HEK293T (cell line): Measurements from ENCODE around the gene ADGRL3.
"Not testable (repeated sequence)": the region's sequence is repeated elsewhere in the genome, so short reads cannot be mapped to it uniquely, and the experiment has no call there.

Source experiments
- CTCF ChIA-PET: fragments of 350-600 bp; formaldehyde crosslinking; extraction: SDS; loops from one replicate; lab custom pipeline; 2021; ENCODE audit warnings: antibody characterized with exemption, inconsistent platforms; lab: Yijun Ruan, JAX
- POLR2A ChIA-PET: fragments of 350-600 bp; formaldehyde crosslinking; extraction: SDS; loops from one replicate; lab custom pipeline; 2020; ENCODE audit warnings: antibody characterized with exemption, inconsistent platforms; lab: Yijun Ruan, JAX
- DNase-seq: peaks from one replicate; pipeline ENCODE4 v3.0.0; 2012; ENCODE audit warnings: mixed read lengths; ENCODE audit errors: extremely low spot score
- ARNT ChIP-seq: fragments of 450-650 bp; IDR thresholded peaks from 2 replicates; pipeline ENCODE4 v1.6.1; 2017; ENCODE audit warnings: mild to moderate bottlenecking
- BHLHE40 ChIP-seq: fragments of 450-650 bp; IDR thresholded peaks from 2 replicates; pipeline ENCODE4 v1.6.1; 2016; ENCODE audit warnings: mild to moderate bottlenecking, moderate library complexity, borderline replicate concordance
- CTBP1 ChIP-seq: fragments of 450-650 bp; IDR thresholded peaks from 2 replicates; pipeline ENCODE4 v1.6.1; 2016; ENCODE audit warnings: borderline replicate concordance
- ELF4 ChIP-seq: fragments of 450-650 bp; IDR thresholded peaks from 2 replicates; pipeline ENCODE4 v1.6.1; 2017; ENCODE audit warnings: antibody characterized with exemption
- FOXA1 ChIP-seq: fragments of 450-650 bp; IDR thresholded peaks from 2 replicates; pipeline ENCODE4 v1.6.1; 2016; ENCODE audit warnings: mild to moderate bottlenecking
- FOXK2 ChIP-seq: fragments of 450-650 bp; IDR thresholded peaks from 2 replicates; pipeline ENCODE4 v1.6.1; 2016; ENCODE audit warnings: mild to moderate bottlenecking
- FOXM1 ChIP-seq: fragments of 450-650 bp; IDR thresholded peaks from 2 replicates; pipeline ENCODE4 v1.6.1; 2017; ENCODE audit warnings: mild to moderate bottlenecking, borderline replicate concordance
- HDGF ChIP-seq: fragments of 450-650 bp; IDR thresholded peaks from 2 replicates; pipeline ENCODE4 v1.6.1; 2017; ENCODE audit warnings: antibody characterized with exemption, borderline replicate concordance
- L3MBTL2 ChIP-seq: fragments of 450-650 bp; conservative IDR thresholded peaks from 2 replicates; pipeline ENCODE4 v1.6.1; 2016; ENCODE audit warnings: mild to moderate bottlenecking
- LEF1 ChIP-seq: fragments of 450-650 bp; IDR thresholded peaks from 2 replicates; pipeline ENCODE4 v1.6.1; 2017; ENCODE audit warnings: mild to moderate bottlenecking, borderline replicate concordance
- NFRKB ChIP-seq: fragments of 450-650 bp; IDR thresholded peaks from 2 replicates; pipeline ENCODE4 v1.6.1; 2016; ENCODE audit warnings: mild to moderate bottlenecking, moderate library complexity
- SP1 ChIP-seq: fragments of 450-650 bp; IDR thresholded peaks from 2 replicates; pipeline ENCODE4 v1.6.1; 2017
- SUZ12 ChIP-seq: fragments of 450-650 bp; IDR thresholded peaks from 2 replicates; pipeline ENCODE4 v1.6.1; 2016; ENCODE audit warnings: mild to moderate bottlenecking
- TARDBP ChIP-seq: fragments of 450-650 bp; IDR thresholded peaks from 2 replicates; pipeline ENCODE4 v1.6.1; 2016
- ZNF384 ChIP-seq: fragments of 450-650 bp; IDR thresholded peaks from 2 replicates; pipeline ENCODE4 v1.6.1; 2016
- TF ChIP-seq, protein P1 (sequence below): fragments of 450-650 bp; IDR thresholded peaks from 2 replicates; pipeline ENCODE4 v1.6.1; 2016

The ADGRL3 gene

DNA sequence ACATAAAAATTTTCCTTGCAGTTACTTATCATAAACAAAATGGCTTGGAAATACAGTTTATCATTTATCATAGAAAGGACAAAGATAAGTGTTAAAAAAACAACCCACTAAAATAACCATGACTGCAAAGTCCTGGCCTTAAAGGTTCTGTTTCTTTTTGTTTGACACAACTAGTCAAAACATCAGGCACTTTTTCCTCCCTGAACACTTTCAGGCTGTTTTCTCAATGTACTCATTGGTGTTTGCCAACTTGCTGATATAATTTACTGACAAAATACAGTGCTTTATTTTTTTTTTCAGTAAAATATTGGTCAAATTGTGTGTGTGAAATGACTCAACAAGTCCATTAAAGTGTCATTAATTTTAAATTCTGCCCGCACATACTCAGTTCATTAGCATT is 156.6 kb downstream of the ADGRL3 start:
- POLR2A ChIA-PET: no interaction called here
- no peak for TF ChIP-seq SUZ12
- TF ChIP-seq FOXA1: no peak
- no peak for TF ChIP-seq NFRKB
- no peak for TF ChIP-seq ARNT
- no peak for TF ChIP-seq BHLHE40
- TF ChIP-seq ZNF384: no peak
- no peak for TF ChIP-seq CTBP1
- TF ChIP-seq L3MBTL2: no peak
- no peak for TF ChIP-seq SP1
- no peak for TF ChIP-seq TARDBP
- TF ChIP-seq LEF1: no peak
- TF ChIP-seq FOXK2: no peak
- no peak for TF ChIP-seq FOXM1
- TF ChIP-seq HDGF: no peak
- no peak for TF ChIP-seq ELF4
- TF ChIP-seq, protein P1, sequence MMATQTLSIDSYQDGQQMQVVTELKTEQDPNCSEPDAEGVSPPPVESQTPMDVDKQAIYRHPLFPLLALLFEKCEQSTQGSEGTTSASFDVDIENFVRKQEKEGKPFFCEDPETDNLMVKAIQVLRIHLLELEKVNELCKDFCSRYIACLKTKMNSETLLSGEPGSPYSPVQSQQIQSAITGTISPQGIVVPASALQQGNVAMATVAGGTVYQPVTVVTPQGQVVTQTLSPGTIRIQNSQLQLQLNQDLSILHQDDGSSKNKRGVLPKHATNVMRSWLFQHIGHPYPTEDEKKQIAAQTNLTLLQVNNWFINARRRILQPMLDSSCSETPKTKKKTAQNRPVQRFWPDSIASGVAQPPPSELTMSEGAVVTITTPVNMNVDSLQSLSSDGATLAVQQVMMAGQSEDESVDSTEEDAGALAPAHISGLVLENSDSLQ: no peak
- no peak for DNase-seq
- CTCF ChIA-PET: interaction anchor here (0.6 kb wide), 1 partner anchor 146 kb away, joined by 3 read pairs; no protein-coding TSS in a partner anchor

DNA sequence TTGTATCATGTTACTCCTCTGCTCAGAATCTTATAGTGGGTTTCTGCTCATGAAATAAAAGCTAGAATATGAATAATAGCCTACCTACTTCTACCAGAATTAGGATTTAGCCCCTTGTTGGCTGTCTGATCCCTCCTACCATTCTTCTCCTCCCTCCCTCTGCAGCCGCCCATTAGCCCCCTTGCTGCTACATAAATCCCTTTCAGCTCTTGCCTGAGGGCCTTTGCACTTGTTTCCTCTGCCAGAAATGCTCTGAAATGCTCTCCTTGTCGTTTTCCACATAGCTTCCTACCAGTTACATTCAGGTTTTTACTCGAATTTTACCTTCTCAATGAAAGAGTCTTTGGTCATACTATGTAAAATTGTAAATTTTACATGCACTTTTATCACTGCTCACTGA is 159.2 kb downstream of the ADGRL3 start:
- no peak for TF ChIP-seq ARNT
- no peak for TF ChIP-seq SUZ12
- no peak for TF ChIP-seq ZNF384
- no peak for TF ChIP-seq FOXM1
- TF ChIP-seq LEF1: no peak
- TF ChIP-seq SP1: no peak
- TF ChIP-seq L3MBTL2: no peak
- TF ChIP-seq ELF4: no peak
- no peak for TF ChIP-seq BHLHE40
- no peak for TF ChIP-seq CTBP1
- TF ChIP-seq HDGF: no peak
- TF ChIP-seq FOXA1: no peak
- TF ChIP-seq TARDBP: no peak
- ChIA-PET POLR2A (no interaction called here), CTCF (no interaction called here)
- no peak for DNase-seq

DNA sequence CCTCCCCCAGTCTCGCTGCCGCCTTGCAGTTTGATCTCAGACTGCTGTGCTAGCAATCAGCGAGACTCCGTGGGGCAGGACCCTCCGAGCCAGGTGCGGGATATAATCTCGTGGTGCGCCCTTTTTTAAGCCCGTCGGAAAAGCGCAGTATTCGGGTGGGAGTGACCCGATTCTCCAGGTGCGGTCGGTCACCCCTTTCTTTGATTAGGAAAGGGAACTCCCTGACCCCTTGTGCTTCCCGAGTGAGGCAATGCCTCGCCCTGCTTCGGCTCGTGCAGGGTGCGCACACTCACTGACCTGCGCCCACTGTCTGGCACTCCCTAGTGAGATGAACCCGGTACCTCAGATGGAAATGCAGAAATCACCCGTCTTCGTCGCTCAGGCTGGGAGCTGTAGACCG is 172.7 kb downstream of the ADGRL3 start:
- POLR2A ChIA-PET: interaction anchor here (1.0 to 1.4 kb wide), 2 partner anchors 10 to 173 kb away, joined by 3 read pairs; partner anchors contain the start of gene ADGRL3
- DNase-seq, CTCF ChIA-PET: not testable (repeated sequence)
- TF ChIP-seq L3MBTL2 (peak; percentile 66; the same call in 1 of the 2 replicates), NFRKB (peak; percentile 31; the same call in 1 of the 2 replicates)

DNA sequence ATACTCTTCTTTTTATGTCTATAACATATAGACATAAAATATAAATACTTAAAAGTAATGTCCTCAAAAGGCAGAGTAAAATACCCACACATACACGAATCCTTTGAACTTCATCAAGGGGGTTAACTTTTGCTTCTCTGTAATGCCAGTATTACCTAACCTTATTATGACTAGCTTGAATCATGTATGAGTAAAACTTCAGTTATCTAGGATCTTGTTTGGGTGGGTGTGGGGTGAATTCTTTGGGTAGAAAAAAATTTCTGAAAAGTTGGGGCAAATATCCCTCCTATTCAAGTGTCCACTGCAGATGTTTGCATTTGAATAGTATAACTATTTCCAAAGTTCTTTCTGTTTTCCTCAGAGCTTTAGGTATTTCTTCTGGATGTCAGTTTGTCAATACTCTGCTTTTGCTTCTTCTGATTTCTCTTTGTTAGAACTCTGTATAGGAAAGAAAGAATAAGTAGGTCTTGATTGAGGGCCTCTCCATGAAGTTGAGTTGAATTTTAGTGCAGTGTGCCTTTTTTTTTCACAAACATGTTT is 173.8 kb downstream of the ADGRL3 start:
- TF ChIP-seq LEF1 (no peak), HDGF (no peak), NFRKB (no peak), ARNT (no peak), ZNF384 (no peak), SUZ12 (no peak), FOXK2 (no peak), FOXA1 (no peak), L3MBTL2 (no peak), TARDBP (no peak), CTBP1 (no peak), BHLHE40 (no peak), ELF4 (no peak), SP1 (no peak), FOXM1 (no peak)
- TF ChIP-seq, protein P1: no peak
- POLR2A ChIA-PET: interaction anchor here (1.0 kb wide), 1 partner anchor 8 kb away, joined by 3 read pairs; no protein-coding TSS in a partner anchor
- no peak for DNase-seq
- CTCF ChIA-PET: no interaction called here

DNA sequence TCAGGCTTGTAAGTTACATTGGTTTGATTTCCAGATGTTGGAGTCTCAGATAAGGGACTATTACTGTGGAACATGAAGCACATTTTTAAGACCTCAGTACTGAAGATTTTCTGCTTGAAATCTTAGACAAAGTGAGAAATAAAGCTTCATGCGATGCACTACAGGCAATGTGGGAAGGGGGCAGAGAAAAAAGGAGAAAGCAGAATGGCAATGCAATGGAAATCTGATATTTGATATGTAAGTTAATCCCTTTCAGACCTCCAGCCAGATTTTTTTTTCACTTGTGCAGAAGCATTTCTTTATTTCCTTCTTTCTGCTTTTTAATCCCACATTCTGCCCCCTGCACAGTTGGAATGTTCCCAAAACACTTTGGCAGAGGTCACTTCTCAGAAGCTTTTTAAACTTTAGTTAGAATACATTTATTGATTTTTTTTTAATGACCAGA is 174.3 kb downstream of the ADGRL3 start:
- POLR2A ChIA-PET: no interaction called here
- TF ChIP-seq TARDBP: no peak
- TF ChIP-seq ARNT: no peak
- TF ChIP-seq, protein P1: no peak
- no peak for TF ChIP-seq FOXA1
- TF ChIP-seq ZNF384: peak; percentile 27; the same call in 1 of the 2 replicates
- no peak for TF ChIP-seq SP1
- TF ChIP-seq NFRKB: no peak
- TF ChIP-seq SUZ12: no peak

DNA sequence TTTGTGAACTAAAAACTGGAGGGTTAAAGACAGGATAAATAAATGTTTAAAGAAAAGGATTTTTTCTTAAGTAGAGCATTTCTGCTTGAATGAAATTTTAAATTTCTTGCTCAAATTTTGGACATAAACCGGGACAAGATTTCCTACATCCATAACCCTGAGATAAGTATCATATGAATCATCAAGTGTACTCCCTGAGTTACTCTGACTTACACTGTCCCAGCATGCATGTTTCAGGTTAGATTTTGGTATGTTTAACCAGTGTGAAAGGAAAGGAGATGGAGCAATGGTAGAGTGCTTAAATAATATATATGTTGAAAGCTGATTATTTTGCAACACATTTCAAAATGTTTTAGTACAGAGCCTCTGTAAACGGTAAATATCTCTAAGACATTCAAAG is 175.2 kb downstream of the ADGRL3 start:
- ChIA-PET POLR2A (no interaction called here), CTCF (no interaction called here)
- TF ChIP-seq NFRKB (no peak), CTBP1 (no peak), L3MBTL2 (no peak), TARDBP (no peak), FOXA1 (no peak), FOXM1 (no peak), HDGF (no peak), BHLHE40 (no peak), SP1 (no peak), ELF4 (no peak), SUZ12 (no peak)
- TF ChIP-seq, protein P1: no peak
- DNase-seq: no peak

More for the DNA sequence above, 174.3 kb downstream of the ADGRL3 start:
- CTCF ChIA-PET: no interaction called here
- DNase-seq: peak; percentile 8
